Subcutaneous adipose tissue (tissue), 4 donors: ENCODE measurements around the gene RCAN2. TPM values are rescaled to one million over a fixed set of nuclear protein-coding genes. Genes with fewer than 3 reads are reported as not detected.

Experiments used
- CTCF ChIP-seq: fragments of 450-650 bp; IDR thresholded peaks from one replicate; pipeline ENCODE4 v1.5.1; 2016; ENCODE audit warnings: low read depth, mild to moderate bottlenecking, control low read depth, antibody characterized with exemption, moderate library complexity
- total RNA-seq, 4 donors: library from RNA; depleted of rRNA; stranded (reverse); fragments of >200 nt; gene quantifications; one replicate each; pipeline ENCODE4 v1.1.0, GENCODE V29; 2016

The RCAN2 gene
- total RNA-seq, 4 donors from 2014 or later, result 8.8 to 17.2 (median 13.7) TPM

- TF ChIP-seq CTCF, result no peak
Measured at GRCh38 chr6:46310196-46310595, 181.1 kb downstream of the RCAN2 start.

GRCh38 chr6:46306431-46306830 is 184.8 kb downstream of the RCAN2 start:
- TF ChIP-seq CTCF, result no peak

GRCh38 chr6:46305833-46306232 is 185.4 kb downstream of the RCAN2 start:
- no peak for TF ChIP-seq CTCF

GRCh38 chr6:46305236-46305635 is 186.0 kb downstream of the RCAN2 start:
- no peak for TF ChIP-seq CTCF

GRCh38 chr6:46302816-46303215 is 188.4 kb downstream of the RCAN2 start:
- TF ChIP-seq CTCF, result no peak

- TF ChIP-seq CTCF, result no peak
Measured at GRCh38 chr6:46302176-46302575, 189.1 kb downstream of the RCAN2 start.

- TF ChIP-seq CTCF, result no peak
Measured at GRCh38 chr6:46299253-46299652, 192.0 kb downstream of the RCAN2 start.
